Nephron progenitor cell (in vitro differentiated cells): ENCODE data around the gene ANKH.

Experiments
- DNase-seq: peaks from one replicate; pipeline ENCODE4 v3.0.0; 2021
- H3K27ac Mint-ChIP-seq: 2 replicates; pipeline ENCODE4 v1.8.0; 2021; ENCODE audit warnings: mild to moderate bottlenecking, moderate library complexity, mixed read lengths
- H3K27me3 Mint-ChIP-seq: 2 replicates; pipeline ENCODE4 v1.8.0; 2021; ENCODE audit warnings: mild to moderate bottlenecking, low read depth, mixed read lengths; ENCODE audit not compliant: poor library complexity
- H3K36me3 Mint-ChIP-seq: 2 replicates; pipeline ENCODE4 v1.8.0; 2021; ENCODE audit warnings: low read depth, mixed read lengths
- H3K4me1 Mint-ChIP-seq: 2 replicates; pipeline ENCODE4 v1.8.0; 2021; ENCODE audit warnings: mixed read lengths
- H3K4me3 Mint-ChIP-seq: 2 replicates; pipeline ENCODE4 v1.8.0; 2021; ENCODE audit warnings: mild to moderate bottlenecking, moderate library complexity, mixed read lengths
- H3K9me3 Mint-ChIP-seq: 2 replicates; pipeline ENCODE4 v1.8.0; 2021; ENCODE audit warnings: mild to moderate bottlenecking, moderate library complexity, mixed read lengths
- CTCF ChIP-seq: fragments of 200-600 bp; sonication (generic); IDR thresholded peaks from 2 replicates; pipeline ENCODE4 v1.5.0; 2021; ENCODE audit warnings: antibody characterized with exemption

Gene ANKH

GRCh38 chr5:14834584-14835550, 36.7 kb downstream of the ANKH start:
- H3K27me3 Mint-ChIP-seq = no peaks in the 10 kb centered on the region
- H3K4me3 Mint-ChIP-seq = no peak overlapping the region
- peaks cover 9% of the 10 kb centered on the region for H3K4me1 Mint-ChIP-seq
- peaks cover 4% of the 10 kb centered on the region for H3K9me3 Mint-ChIP-seq
- H3K36me3 Mint-ChIP-seq = no peaks in the 10 kb centered on the region
- no peak for TF ChIP-seq CTCF
- no peak overlapping the region for H3K27ac Mint-ChIP-seq
- DNase-seq = no peak

- DNase-seq = no peak
- no peak for TF ChIP-seq CTCF
- Mint-ChIP-seq H3K4me3 (no peak overlapping the region), H3K36me3 (no peaks in the 10 kb centered on the region), H3K4me1 (peaks cover 9% of the 10 kb centered on the region), H3K27ac (no peak overlapping the region), H3K9me3 (peaks cover 4% of the 10 kb centered on the region), H3K27me3 (no peaks in the 10 kb centered on the region)
These were observed 37.5 kb downstream of the ANKH start for GRCh38 chr5:14834062-14834461.

GRCh38 chr5:14831006-14831338, 40.6 kb downstream of the ANKH start:
- H3K4me1 Mint-ChIP-seq = peaks cover 9% of the 10 kb centered on the region
- no peak overlapping the region for H3K4me3 Mint-ChIP-seq
- H3K36me3 Mint-ChIP-seq = no peaks in the 10 kb centered on the region
- no peaks in the 10 kb centered on the region for H3K9me3 Mint-ChIP-seq
- peaks cover 3% of the 10 kb centered on the region for H3K27me3 Mint-ChIP-seq
- no peak overlapping the region for H3K27ac Mint-ChIP-seq
- no peak for TF ChIP-seq CTCF
- DNase-seq = no peak

- H3K4me3 Mint-ChIP-seq = no peak overlapping the region
- H3K27me3 Mint-ChIP-seq = peaks cover 3% of the 10 kb centered on the region
- TF ChIP-seq CTCF = no peak
- H3K27ac Mint-ChIP-seq = no peak overlapping the region
- DNase-seq = no peak
- H3K9me3 Mint-ChIP-seq = no peaks in the 10 kb centered on the region
- no peaks in the 10 kb centered on the region for H3K36me3 Mint-ChIP-seq
- H3K4me1 Mint-ChIP-seq = peaks cover 7% of the 10 kb centered on the region
These were observed 41.2 kb downstream of the ANKH start for GRCh38 chr5:14830210-14831005.

GRCh38 chr5:14829396-14829795, 42.2 kb downstream of the ANKH start:
- TF ChIP-seq CTCF = no peak
- H3K4me1 Mint-ChIP-seq = peaks cover 4% of the 10 kb centered on the region
- no peak overlapping the region for H3K27ac Mint-ChIP-seq
- no peak overlapping the region for H3K4me3 Mint-ChIP-seq
- H3K9me3 Mint-ChIP-seq = no peaks in the 10 kb centered on the region
- no peak for DNase-seq
- no peaks in the 10 kb centered on the region for H3K36me3 Mint-ChIP-seq
- H3K27me3 Mint-ChIP-seq = peaks cover 3% of the 10 kb centered on the region
